GM12891 (cell line): ENCODE results near the gene SFN.

Experiments
- DNase-seq: peaks from one replicate; pipeline ENCODE4 v3.0.0; 2011; ENCODE audit warnings: low spot score; ENCODE audit not compliant: insufficient read length
- FAIRE-seq: peaks from 2 replicates; lab custom pipeline; 2011; peaks lifted over from hg19 to GRCh38; lab: Jason Lieb, UNC
- PAX5 ChIP-seq: IDR thresholded peaks from 2 replicates; pipeline ENCODE4 v1.6.1; 2011; ENCODE audit warnings: low read length, moderate library complexity, mild to moderate bottlenecking; ENCODE audit not compliant: insufficient read depth, severe bottlenecking
- POLR2A ChIP-seq: IDR thresholded peaks from 2 replicates; pipeline ENCODE4 v1.6.1; 2011; ENCODE audit warnings: low read depth, low read length, control low read depth
- POLR2AphosphoS5 ChIP-seq: IDR thresholded peaks from 2 replicates; pipeline ENCODE4 v1.6.1; 2011; ENCODE audit warnings: low read depth, low read length, control low read depth
- POU2F2 ChIP-seq: IDR thresholded peaks from 2 replicates; pipeline ENCODE4 v1.6.1; 2011; ENCODE audit warnings: low read depth, mild to moderate bottlenecking, control low read depth, low read length, moderate library complexity
- SPI1 ChIP-seq: IDR thresholded peaks from 2 replicates; pipeline ENCODE4 v1.6.1; 2011; ENCODE audit warnings: low read depth, low read length, control low read depth
- TAF1 ChIP-seq: IDR thresholded peaks from 2 replicates; pipeline ENCODE4 v1.6.1; 2011; ENCODE audit warnings: low read depth, low read length, control low read depth

SFN gene

DNA sequence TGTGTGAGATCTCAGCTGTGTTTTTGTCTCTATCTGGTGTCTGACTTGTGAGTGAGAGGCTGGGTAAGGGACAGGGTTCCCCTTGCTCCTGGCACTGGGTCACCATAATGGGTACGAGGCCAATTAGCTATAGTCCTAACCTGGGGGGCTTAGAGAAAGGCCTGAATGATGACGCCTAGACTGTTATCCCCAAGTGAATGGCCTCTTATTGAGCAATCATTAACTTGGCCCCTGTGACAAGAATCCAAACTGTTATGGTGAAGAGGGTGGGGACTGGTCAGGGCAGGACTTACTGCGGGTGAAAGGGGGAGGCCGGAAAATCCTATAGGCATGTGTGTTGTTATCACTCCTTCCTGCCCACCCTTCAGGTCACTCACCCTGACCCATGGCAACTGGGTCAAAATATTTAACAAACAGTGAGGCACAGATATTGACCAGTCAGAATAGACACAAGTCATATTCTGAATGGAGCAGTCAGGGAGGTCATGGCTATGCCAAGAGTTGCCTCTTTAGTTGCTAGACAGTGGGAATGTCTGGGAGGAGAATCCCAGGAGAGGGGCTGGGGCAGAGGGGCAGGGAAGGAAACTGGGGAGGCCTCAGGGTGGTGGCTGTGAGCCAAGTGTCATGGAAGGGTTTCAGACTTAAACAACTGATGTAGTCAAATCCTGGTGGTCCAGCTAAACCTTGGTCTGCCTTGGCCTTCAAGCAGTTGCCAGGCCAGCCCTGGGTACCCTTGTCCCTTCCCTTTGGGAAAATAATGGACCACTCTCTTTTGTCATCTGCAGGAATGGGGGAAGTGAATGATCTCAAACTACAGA, 47.6 kb downstream of the SFN start:
- DNase-seq (no peak), FAIRE-seq (no peak)
- no peak for TF ChIP-seq PAX5
- TF ChIP-seq POU2F2: no peak
- no peak for TF ChIP-seq SPI1
- no peak for TF ChIP-seq POLR2A
- no peak for TF ChIP-seq POLR2AphosphoS5
- TF ChIP-seq TAF1: no peak

DNA sequence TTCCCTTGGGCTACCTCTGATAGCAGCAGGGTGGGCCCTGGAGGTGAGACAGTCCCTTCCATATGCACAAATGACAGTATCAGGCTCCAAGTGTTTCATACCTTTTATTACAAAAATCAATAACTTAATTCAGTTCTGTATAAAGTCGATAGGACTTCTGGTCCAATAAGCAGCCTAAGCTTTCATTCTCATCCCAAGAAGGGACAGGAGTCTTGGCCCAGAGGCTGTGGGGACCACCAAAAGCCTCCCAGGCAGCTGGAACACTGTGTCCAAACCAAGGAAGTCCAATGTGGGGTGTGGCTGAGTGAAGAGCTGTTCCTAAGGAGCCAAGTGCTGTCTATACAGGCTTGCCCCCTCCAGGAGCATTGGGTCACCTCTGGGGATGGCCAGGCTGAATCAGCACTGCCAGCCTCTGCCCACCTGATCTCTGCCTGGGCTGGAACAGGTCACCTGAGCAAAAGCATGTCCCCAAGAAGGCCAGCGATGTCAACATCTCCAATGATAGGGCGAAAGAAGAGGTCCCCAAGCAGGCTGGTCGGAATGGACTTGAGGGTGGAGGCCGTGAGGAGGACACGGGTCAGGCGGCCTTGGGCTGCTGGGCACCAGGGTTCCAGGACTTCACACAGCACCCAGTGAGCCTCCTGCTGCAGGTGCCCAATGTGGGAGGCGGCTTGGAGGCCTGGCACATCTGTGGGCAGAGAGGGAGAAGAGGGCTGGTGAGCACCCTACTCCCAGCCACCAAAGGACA, 48.6 kb downstream of the SFN start:
- DNase-seq (no peak), FAIRE-seq (no peak)
- TF ChIP-seq POLR2A (no peak), POLR2AphosphoS5 (no peak), SPI1 (no peak), POU2F2 (no peak), TAF1 (no peak), PAX5 (no peak)

GRCh38 chr1:26912147-26912490, 49.2 kb downstream of the SFN start:
- TF ChIP-seq PAX5 (no peak), TAF1 (no peak), POU2F2 (no peak), SPI1 (no peak), POLR2A (no peak), POLR2AphosphoS5 (no peak)
- FAIRE-seq (no peak), DNase-seq (no peak)

DNA sequence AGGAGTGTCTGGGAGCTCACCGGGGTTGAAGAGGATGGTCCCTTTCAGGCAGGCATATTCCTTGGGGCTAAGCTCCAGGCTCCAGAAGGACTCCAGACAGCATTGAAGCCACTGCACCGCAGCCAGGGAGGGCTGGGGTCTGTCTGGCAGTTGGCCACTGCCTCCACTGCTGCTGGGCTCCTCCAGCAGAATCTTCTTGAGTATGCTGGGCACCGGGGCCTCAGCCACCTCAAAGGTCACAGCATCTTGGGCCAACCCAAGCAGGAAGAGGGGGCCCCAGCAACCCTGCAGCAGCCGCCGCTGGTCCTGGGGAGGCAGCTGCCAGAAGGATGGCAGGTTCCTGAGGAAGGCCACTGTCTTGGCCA, 50.4 kb downstream of the SFN start:
- no peak for FAIRE-seq
- TF ChIP-seq POU2F2: no peak
- TF ChIP-seq SPI1: no peak
- no peak for TF ChIP-seq POLR2AphosphoS5
- TF ChIP-seq PAX5: no peak
- TF ChIP-seq POLR2A: no peak
- no peak for TF ChIP-seq TAF1

More for the DNA sequence above, 50.4 kb downstream of the SFN start:
- DNase-seq: no peak
